Measurements from ENCODE around the gene HCN2.
"Not testable (repeated sequence)": the region's sequence is repeated elsewhere in the genome, so short reads cannot be mapped to it uniquely, and the experiment has no call there.

The HCN2 gene

DNA sequence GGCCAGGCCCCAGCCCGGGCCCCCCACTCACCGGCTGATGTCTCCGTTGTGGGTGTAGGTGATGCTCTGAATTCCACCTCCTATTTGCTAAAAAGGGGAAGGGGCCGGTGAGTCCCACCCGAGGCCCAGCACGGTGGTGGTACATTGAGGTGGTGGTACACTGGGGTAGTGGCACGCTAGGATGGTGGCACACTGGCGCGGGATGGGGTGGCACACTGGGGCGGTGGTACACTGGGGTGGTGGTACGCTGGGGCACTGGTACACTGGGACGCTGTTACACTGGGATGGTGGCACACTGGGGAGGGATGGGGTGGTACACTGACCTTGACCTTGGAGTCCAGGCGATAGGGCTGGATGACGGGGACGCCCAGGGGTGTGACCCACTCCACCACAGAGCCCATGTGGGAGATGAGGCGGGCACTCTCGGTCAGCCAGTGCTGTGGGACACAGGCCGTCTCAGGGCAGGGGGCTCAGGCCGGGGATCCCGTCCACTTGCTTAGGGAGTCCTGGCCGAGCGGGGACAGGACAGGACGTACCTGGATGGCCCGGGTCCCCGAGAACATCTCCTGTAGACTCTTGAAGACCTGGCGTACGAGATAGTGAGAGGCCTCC is 29.1 kb downstream of the HCN2 start:
- TF ChIP-seq POLR2A (IDR thresholded peaks at IDR 0.05; ENCODE audit: low read length), result no peak
- no peak for TF ChIP-seq GATA1 (IDR thresholded peaks at IDR 0.05; ENCODE audit: low read depth, low read length)
- DNase-seq, result no peak

DNA sequence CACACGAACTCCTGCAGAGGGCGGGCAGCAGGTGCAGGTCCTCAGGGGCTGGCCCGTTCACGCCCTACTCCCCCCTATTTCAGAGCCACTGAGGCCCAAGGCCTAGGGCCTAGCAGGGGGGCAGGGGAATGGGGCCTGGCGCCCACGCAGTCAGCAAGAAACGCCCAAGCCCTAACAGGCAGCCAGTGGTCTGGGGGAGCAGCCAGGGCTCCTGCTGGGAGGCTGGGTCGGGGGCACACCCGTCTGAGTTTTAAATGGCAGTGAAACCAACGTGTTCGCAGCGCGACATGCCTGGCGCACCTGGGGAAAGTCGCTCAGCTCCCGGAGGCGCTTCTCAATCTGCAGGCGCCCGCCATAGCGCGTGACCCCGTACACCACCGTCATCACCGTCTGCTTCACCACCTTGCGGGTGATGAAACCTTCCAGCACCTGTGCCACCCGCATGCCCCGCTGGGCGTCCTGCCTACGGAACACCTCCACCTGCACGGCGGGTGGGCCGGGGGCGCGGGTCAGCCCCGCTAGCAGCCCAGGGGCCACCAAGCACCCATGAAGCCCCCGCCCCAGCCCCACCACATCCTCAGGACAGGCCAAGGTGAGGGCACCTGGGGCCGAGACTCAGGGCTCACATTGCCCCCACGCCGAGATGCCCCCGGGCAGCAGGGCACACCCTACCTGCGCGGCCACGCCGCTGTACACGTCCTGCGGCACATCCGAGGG is 29.8 kb downstream of the HCN2 start:
- no peak for DNase-seq
- no peak for TF ChIP-seq POLR2A (IDR thresholded peaks at IDR 0.05; ENCODE audit: low read length)
- no peak for TF ChIP-seq GATA1 (IDR thresholded peaks at IDR 0.05; ENCODE audit: low read depth, low read length)

DNA sequence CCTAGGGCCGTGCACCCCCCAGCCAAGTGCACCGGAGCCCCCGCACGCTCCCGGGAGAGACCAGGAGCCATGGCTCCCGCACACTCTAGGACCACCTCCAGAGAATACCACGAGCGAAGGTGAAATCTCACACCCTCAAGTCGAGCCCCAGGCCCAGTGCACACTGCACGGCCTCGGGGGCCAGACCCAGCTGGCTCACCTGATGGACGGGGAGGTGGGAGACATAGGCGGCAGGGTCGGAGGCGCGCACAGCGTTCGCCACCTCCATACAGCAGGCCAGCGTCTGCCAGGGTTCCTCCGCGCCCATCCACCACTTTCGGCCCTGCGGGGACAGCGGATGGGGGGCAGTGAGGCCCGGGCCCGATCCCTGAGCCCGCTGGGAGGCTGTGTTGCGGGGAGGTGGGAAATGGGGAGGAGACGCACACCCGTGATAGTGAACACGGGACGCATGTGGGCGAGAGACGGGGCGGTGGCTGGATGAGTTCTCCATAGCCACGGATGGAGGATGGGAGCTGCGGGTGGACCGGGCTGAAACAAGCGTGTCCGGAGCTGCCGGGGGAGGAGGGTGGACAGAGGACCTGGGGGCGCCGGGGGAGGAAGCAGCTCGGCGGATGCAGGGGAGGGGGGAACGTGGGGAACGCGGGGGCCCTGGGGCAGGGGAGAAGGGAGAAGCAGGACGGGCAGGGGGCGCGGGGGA is 30.6 kb downstream of the HCN2 start:
- DNase-seq, result no peak
- no peak for TF ChIP-seq POLR2A (IDR thresholded peaks at IDR 0.05; ENCODE audit: low read length)
- TF ChIP-seq GATA1 (IDR thresholded peaks at IDR 0.05; ENCODE audit: low read depth, low read length), result no peak

DNA sequence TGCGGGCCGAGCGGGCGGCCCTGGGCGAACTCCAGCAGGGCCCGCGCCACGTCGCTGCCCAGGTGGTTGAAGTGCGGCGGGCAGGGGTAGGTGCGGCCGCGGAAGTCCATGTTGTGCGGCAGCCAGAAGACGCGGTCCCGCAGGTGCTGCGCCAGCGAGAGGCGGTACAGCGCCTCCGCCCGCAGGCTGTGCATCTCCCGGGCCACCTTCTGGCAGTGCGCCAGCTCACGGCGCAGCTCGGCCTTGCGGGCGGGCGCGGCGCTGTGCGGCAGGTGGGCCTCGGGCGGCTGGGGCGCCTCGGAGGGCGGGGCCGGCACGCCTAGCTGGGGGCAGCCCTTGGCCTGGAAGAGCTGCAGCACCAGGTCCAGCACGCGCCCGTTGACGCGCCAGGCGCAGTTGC is 31.5 kb downstream of the HCN2 start:
- not testable (repeated sequence) for DNase-seq

DNA sequence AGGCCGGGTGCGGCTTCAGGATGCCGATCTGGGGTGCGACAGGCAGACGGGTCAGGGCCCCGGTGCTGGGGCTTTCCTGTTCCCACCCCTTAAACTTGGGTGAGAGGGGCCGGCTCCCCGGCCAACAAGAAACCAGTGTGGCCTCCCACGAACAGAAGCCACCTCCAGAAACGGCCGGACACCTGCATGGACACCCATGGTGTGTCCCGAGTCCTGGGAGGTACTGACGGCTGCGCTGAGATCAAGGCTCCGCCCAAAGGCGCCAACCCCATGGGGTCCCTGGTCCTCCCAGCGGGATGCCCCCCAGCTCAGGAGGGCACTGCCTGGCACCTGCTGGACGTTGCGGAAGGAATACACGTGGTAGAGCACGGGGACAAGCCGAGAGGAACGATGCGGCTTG is 32.1 kb downstream of the HCN2 start:
- no peak for DNase-seq
- no peak for TF ChIP-seq GATA1 (IDR thresholded peaks at IDR 0.05; ENCODE audit: low read depth, low read length)
- TF ChIP-seq POLR2A (IDR thresholded peaks at IDR 0.05; ENCODE audit: low read length), result no peak

DNA sequence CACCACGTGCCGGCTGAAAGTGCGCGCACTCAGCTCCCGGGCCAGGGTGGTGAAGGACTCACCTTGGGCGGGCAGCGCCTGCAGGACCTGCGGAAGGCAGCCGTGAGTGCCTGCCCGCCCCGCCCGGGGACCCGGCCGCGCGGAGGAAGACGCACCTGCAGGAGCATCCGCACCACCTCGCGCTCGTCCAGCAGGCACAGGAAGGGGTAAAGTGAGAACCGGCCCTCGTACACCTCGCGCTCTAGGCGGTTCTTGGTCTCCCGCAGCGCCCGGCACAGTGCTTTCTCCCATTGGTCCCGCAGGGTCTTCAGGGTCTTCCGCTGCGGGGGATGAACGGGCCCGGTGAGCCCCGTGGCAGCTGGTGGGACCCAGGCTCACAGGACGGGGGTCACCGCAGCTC is 33.0 kb downstream of the HCN2 start:
- no peak for DNase-seq
- TF ChIP-seq GATA1 (IDR thresholded peaks at IDR 0.05; ENCODE audit: low read depth, low read length) (no peak), POLR2A (IDR thresholded peaks at IDR 0.05; ENCODE audit: low read length) (no peak)

DNA sequence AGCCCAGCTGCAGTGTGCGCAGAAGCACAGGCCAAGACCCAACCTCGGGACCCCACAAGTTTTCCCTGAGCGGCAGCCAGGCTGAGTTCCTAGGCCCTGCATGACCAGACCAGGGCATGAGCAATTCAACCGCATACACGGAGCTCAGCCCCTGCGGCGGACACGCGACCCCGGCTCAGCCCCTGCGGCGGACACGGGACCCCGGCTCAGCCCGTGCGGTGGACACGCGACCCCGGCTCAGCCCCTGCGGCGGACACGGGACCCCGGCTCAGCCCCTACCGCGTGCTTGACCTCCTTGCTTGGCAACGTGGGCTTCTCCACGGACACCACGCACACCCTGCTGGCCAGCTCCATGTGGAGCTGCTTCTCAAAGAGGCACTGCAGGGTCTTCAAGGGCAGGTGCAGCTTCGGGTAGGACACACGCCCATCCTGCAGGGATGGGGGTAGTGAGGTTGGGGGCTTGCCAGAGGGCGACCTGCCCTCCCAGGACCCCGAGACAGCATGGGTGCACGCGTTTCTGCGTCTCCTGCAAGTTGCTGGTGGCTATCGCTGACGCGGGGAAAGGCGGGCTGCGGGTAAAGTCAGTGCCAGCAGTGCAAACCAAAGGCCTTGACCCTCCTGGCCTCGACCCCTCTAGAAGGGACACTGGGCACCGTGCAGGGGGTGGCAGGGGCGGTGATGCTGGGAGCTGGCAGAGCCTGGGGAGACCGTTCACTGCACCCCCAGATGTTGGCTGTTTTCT is 33.7 kb downstream of the HCN2 start:
- no peak for DNase-seq
- TF ChIP-seq GATA1 (IDR thresholded peaks at IDR 0.05; ENCODE audit: low read depth, low read length) (no peak), POLR2A (IDR thresholded peaks at IDR 0.05; ENCODE audit: low read length) (no peak)

DNA sequence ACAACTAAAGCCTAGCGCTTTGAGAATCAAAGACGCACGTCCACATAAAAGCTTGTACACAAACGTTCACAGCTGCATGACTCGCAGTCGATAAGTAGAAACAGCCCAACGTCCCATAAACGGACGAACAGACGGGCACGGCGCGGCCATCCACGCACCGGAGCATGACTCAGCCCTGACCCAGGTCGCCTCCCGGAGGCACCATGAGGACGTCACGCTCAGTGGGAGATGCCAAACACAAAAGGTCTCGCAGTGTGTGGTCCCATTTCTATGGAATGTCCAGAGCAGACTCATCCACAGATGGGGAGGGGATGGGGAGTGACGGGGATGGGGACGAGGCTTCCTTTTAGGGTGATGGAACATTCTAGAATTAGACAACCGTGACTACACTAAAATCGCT is 34.3 kb downstream of the HCN2 start:
- no peak for DNase-seq
- TF ChIP-seq GATA1 (IDR thresholded peaks at IDR 0.05; ENCODE audit: low read depth, low read length) (no peak), POLR2A (IDR thresholded peaks at IDR 0.05; ENCODE audit: low read length) (no peak)

DNA sequence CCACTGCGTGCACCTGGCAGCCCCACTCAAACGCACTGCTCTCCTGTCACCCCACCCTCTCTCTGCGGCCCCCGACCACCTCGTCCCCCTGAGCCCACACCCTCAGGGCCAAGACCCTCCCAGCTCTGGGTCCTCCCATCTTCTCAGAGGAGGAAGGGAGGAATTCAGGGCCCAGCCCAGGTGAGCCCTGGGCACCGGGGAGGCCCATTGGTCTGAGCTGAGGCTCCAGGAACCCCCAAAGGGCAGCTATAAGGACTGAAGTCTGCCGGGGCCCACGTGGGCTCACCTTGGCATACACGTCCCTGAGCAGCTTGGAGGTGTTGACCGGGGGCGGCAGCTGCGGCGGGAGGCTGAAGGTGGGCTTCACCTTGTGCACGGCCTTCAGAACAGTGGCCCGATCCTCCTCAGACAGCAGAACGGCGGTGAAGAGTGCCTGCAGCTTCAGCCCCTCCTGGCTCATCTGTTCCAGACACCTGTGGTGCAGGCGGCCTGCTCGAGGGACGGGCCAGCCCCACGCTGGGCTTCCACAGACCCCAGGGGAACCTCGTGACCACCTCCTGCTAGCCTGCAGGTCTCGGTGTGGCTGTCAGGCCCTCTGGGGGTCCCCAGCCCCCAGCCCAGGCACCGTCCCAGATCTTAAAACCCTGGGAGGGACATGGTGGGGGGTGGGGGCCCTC is 34.9 kb downstream of the HCN2 start:
- TF ChIP-seq GATA1 (IDR thresholded peaks at IDR 0.05; ENCODE audit: low read depth, low read length) (no peak), POLR2A (IDR thresholded peaks at IDR 0.05; ENCODE audit: low read length) (no peak)
- no peak for DNase-seq

DNA sequence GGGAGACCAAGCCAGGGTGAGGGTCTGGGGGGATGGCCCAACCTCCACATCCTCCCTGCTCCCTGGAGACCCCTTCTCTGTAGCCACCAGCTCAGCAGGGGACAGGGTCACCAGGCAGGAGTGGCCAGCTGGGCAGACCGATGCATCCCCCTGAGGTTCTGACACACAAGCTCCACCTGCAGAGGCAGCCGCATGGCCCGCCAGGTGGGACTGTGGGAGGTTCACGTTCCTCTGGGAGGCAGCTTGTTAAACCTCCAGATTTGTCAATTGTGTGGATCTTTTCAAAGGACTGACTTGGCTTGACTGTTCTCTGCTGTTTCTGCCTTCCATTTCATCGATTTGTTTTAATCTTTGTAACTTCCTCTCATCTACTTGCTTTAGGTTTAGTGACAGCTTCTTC is 35.6 kb downstream of the HCN2 start:
- no peak for DNase-seq
- no peak for TF ChIP-seq GATA1 (IDR thresholded peaks at IDR 0.05; ENCODE audit: low read depth, low read length)

DNA sequence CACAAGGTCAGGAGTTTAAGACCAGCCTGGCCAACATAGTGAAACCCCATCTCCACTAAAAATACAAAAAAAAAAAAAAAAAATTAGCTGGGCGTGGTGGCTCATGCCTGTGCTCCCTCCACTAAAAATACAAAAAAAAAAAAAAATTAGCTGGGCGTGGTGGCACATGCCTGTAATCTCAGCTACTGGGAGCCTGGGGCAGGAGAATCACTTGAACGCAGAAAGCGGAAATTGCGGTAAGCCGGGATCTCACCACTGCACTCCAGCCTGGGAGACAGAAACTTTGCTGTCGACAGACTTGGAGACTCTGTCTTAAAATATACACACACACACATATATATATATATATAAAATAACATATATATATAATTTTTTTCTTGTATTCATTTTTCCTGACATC is 36.9 kb downstream of the HCN2 start:
- DNase-seq, result not testable (repeated sequence)

DNA sequence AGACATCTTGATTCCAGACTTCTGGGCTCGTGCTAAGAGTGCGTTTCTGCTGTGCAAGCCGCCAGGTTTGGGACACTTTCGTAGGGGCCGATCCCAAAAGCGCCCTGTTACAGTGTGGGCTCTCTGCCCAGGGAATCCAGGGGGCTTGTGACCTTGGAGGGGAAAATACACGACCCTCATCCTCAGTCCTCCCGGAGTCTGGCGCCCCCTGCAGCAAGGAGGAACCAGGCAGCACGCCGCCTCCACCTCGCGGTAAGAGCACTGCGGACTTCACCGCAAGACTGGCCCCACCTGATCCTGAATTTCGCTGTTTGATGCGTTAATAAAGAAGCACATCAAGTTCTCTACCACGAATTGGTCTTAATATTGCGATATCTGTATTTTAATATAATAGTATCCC is 38.5 kb downstream of the HCN2 start:
- TF ChIP-seq GATA1 (IDR thresholded peaks at IDR 0.05; ENCODE audit: low read depth, low read length) (no peak), POLR2A (IDR thresholded peaks at IDR 0.05; ENCODE audit: low read length) (no peak)

DNA sequence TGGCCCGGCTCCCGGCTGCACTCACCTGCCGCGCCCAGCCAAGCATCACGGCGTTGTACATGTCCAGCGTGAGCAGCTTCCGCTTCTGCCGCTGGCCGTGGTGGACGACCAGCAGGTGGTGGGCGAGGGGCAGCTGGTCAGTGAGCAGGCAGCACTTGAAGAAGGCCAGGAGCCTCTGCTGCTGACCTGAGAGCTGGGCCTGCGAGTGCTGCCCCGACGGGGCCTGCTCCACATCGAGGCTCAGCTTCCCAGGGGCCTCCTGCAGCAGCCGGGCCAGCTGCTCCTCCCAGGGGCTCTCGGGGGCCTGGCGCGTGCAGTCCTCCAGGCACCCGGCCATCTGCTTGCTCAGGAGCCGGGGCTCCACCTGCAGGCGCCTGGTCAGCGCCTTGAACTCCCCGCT is 39.8 kb downstream of the HCN2 start:
- not testable (repeated sequence) for DNase-seq

More for the DNA sequence above, 38.5 kb downstream of the HCN2 start:
- peak; percentile 33 to 43 for DNase-seq
